HUDEP-2 (cell line): Measurements from ENCODE around the gene PLCB1.

Experiments used
- DNase-seq, 76 experiments: peaks; one replicate each; lab custom pipeline; 2025; ENCODE audit not compliant: unreplicated experiment in 76 of 76; lab: John Stamatoyannopoulos, UW

Gene PLCB1

GRCh38 chr20:8735014-8735413 lies 602.9 kb downstream of the PLCB1 start:
- no peak for DNase-seq

DNA sequence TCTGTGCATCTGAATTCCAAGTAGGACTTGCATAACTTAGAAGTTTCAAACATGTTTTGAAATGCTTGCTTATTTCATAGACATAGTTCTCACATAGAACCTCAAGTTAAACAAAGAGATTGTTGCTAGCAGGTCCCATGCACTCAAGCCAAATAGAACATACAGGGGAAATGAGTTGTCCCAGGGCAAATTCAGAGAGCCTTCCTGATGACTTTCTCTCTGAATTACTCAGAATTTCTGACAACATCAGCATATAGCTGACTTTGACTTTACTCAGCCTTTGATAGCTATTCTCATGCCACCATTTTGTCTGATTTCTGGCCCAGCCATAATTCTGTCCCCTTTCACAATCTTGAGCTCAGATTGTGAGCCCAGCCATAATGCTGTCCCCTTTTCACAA lies 603.6 kb downstream of the PLCB1 start:
- no peak for DNase-seq

DNA sequence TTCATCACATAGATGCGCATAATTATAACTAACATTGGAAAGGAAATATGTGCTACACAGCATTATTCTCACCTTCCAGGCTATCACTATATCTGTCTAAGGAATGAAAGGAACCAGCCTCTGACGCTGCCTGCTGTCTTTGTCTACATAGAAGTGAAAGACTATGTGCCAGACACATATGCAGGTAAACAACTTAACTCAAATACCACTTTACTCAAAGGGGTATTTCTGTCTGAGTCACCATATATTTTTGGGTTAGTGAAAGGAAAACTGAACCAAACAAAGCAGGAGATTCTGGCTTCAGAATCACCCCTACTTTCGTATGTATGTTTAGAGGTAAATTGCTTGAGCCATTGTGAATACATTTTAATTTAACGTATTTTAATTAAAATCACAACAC lies 608.2 kb downstream of the PLCB1 start:
- DNase-seq: no peak

DNA sequence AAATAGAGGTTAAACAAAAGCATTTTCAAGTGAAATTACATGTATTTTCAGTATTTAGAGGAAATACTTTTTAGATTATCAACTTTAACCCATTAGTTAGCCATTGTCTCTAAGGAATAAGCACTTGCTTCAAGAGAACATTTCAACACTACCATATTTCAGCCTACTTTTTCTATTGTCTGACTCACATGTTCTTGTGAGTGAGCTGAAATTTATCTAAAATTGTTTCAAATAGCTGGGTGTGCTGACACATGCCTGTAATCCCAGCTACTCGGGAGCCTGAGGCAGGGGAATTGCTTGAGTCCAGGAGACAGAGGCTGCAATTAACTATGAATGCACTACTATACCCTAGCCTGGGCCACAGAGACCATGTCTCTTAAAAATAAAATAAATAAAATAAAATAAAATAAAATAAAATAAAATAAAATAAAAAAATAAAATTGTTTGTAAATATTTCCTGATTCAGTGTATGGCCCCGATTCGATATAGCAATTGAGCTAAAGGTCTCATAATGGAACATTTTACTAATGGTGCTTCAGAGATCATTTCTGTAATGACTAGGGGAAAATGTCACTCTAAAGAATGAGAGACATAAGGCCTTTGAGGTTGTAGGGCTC lies 612.3 kb downstream of the PLCB1 start:
- no peak for DNase-seq

GRCh38 chr20:8749101-8749500 lies 617.0 kb downstream of the PLCB1 start:
- no peak for DNase-seq

- DNase-seq: no peak
Observed at GRCh38 chr20:8749986-8750385, 617.9 kb downstream of the PLCB1 start.

DNA sequence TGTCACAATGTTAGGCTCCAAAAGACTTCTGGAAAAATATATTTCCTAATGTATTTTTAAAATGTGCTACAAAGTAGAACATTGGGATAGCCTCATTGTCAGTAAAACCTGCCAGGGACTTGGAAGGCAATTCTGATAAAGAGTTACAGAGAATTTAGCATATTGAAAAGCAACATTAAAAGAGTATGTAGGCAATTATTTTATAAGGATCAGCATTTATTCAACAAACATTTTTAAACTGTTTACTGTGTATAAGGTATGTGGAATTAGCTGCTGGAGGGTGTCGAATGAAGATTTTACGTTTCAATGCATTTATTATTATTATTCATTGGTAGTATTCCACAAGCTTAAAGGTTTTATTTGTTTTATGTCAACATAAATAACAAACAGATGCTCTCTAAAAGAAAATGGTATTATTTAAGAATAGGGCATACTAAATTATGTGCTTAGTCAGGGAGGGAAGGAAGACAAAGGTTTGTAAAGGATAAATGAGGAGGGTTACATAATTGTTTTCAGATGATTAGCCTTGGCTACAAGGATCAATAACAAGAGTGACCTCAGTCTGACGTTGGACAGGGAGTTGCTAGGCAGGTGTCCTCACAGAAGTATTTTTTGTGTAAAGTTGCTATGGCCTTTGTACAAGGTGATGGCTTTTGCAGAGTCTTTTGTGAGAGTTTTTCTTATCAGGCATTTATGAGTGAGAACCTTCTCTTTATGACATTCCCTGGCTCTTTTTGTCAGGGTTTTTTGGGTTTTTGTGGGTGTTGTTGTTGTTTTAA lies 623.5 kb downstream of the PLCB1 start:
- no peak for DNase-seq

DNA sequence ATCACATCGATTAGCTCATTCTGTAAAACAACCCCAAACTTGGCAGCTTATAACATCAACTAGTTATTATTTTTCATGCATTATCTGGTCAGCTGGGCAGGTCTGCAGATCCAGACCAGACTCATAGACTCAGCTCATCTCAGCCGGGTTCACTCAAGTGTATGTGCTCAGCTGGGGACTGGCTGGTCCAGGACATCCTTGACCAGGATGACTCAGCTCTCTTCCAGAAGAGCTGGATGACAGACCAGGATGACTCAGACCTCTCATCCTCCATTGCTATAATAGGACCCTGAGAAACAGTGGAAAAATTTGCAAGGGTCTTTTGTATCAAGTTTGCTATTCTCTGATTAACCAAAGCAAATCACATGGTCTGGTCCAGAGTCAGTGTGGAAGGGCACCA lies 624.3 kb downstream of the PLCB1 start:
- no peak for DNase-seq

DNA sequence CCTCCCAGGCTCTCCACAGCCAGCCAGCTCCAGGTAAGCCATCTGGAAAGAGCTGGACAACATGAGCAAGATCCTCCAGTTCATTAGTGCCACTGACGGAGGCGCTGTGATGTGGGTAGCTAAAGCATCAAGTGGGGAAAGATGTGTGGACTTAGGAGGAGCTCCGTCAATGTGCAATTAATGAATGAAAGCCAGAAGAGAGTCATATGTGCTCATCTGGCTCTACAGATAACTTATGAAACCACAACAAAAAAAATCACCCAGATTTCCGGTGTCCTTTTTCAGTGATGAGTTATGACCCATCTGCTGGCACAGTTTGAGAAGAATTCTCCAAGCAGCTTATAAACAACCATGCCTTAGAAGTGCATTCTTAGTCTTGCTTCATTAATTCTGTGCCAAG lies 625.1 kb downstream of the PLCB1 start:
- DNase-seq: no peak

DNA sequence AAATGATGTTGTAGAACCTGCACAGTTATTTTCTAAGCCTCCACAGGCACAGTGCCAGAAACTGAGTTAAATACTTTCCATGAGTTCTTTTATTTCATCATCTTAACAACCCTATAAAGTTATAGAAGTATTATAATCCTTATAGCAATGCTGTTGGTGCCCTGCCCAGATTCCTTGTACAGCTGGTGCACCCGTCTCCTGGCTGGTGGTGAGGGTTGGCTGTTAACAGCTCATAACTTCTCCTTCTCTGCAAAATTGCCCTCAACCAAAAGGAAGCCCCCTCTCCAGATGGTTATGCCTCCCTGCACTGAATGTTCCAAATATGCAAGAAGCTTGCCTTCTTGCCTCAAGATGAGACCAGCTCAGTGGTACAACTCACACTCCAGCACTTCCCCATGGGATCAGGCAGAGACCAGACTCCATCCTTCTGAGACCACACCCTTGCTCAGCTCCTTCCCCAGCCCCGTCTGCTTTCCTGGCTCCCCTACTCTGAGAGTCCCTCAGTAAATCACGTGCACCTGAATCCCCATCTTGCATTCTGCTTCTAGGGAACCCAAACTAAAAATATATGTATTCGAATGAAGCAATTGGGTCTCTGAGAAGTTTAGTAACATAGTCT lies 632.4 kb downstream of the PLCB1 start:
- DNase-seq: no peak

GRCh38 chr20:8766868-8767390 lies 634.9 kb downstream of the PLCB1 start:
- no peak for DNase-seq

DNA sequence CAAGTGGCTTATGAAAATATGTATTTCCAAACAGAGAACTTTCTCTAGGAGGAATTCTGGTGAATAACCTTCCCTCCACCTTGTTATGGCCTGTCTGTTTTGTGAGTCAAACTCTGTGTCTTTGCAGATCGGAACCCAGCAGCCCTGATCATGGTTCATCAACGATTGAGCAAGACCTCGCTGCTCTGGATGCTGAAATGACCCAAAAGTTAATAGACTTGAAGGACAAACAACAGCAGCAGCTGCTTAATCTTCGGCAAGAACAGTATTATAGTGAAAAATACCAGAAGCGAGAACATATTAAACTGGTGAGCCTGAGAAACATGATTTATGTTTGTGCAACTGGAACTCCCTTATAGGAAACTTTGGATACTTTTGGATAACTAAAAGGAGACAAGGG lies 642.3 kb downstream of the PLCB1 start:
- DNase-seq: no peak

- no peak for DNase-seq
Observed at GRCh38 chr20:8777911-8778310, 645.8 kb downstream of the PLCB1 start.

GRCh38 chr20:8778387-8778786 lies 646.3 kb downstream of the PLCB1 start:
- no peak for DNase-seq

GRCh38 chr20:8780915-8781314 lies 648.8 kb downstream of the PLCB1 start:
- DNase-seq: no peak

GRCh38 chr20:8782804-8783203 lies 650.7 kb downstream of the PLCB1 start:
- DNase-seq: no peak

DNA sequence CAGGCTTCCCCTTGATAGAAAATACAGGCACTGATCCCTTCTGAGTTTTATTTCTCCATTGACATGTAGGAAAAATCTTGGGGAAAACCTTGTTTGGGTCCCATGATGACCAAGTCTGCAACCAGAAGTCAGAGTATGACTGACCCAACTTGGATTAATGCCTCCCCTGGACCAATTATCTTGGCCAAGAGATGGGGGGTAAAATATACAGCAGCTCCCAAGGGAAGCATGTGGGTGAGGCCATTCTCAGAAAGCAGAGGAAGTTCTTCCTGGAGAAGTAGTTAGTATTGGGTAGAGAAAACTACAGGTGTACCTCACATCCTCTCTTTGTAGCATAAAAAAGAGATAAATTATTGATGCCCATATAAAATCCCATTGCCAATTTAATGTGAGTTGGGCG lies 651.7 kb downstream of the PLCB1 start:
- DNase-seq: no peak

DNA sequence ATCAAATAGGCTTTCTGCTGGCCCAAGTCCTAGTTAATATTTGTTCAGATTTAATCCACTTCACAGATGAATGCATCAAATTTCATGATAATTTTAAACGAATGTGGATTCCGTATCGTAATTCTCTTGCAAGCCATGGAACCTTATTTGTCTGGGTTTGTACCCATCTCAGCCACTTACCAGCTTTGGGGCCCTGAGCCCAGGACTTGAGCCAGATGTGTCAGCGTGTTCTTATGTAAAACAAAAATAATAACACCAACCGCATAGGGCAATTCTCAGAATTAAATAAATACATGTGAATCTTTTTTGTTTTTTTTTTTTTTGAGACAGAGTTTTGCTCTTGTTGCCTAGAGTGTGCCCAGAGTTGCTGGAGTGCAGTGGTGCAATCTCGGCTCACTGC lies 654.3 kb downstream of the PLCB1 start:
- no peak for DNase-seq

DNA sequence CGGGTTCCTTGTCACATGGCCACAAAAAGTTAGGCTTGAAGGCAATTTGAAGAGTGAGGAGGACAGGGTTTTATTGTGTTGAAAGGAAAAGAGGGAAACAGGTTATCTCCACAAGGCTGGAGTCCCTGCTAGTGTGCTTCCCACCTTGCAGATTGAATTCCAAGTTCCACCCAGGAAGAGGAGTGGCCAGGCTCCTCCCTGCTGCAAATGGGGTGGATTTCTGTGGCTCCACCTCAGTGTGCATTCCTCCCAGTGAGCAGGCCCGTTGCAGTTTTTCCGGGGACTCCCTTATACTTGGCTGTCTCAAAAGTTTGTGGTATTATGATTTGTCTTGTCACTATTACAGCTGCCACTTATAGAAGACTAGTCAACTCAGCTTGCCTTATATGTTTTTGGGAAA lies 655.0 kb downstream of the PLCB1 start:
- no peak for DNase-seq

GRCh38 chr20:8788275-8788674 lies 656.2 kb downstream of the PLCB1 start:
- DNase-seq: no peak

GRCh38 chr20:8788831-8789230 lies 656.8 kb downstream of the PLCB1 start:
- no peak for DNase-seq
